HCT116 (cell line): ENCODE measurements around the gene IGFL3. TPM values are rescaled to one million over a fixed set of nuclear protein-coding genes. Genes with fewer than 3 reads are reported as not detected.

Source experiments
- ATAC-seq: fragments of 200-7000 bp; cut with Tn5 transposase; 2 replicates; pipeline ENCODE4 v1.9.1; 2020; ENCODE audit warnings: mild to moderate bottlenecking, moderate library complexity
- BruUV-seq: library from RNA; stranded (reverse); fragments of 400-500 nt; replicated peaks from 2 replicates; lab custom pipeline; 2021; lab: Mats Ljungman, UMichigan
- CTCF ChIA-PET: fragments of 300-600 bp; sonication (Branson Sonifier 250); formaldehyde crosslinking; loops from one replicate; lab custom pipeline; 2021; ENCODE audit warnings: antibody characterized with exemption; lab: Charles Lee
- POLR2A ChIA-PET: fragments of 300-600, 350-600 bp; sonication (Branson Sonifier 250); formaldehyde crosslinking; loops from one replicate; lab custom pipeline; 2021; ENCODE audit warnings: antibody characterized with exemption; lab: Charles Lee
- RAD21 ChIA-PET, 2 experiments: fragments of 300-600 bp; sonication (Branson Sonifier 250); formaldehyde crosslinking; loops; one replicate each; lab custom pipeline; 2023; ENCODE audit warnings: low total read pairs in 2 of 2; ENCODE audit not compliant: uncharacterized antibody in 2 of 2, unreplicated experiment in 2 of 2, low non-redundant PET in 1 of 2; lab: Charles Lee
- DNase-seq: peaks from one replicate; pipeline ENCODE4 v3.0.0-alpha.2; 2010; ENCODE audit warnings: low read depth, low spot score
- H2AFZ ChIP-seq: fragments of 200-600 bp; shearing (Covaris generic), sonication (generic); 2 replicates; pipeline ENCODE4 v1.6.1; 2017; ENCODE audit warnings: low read depth, mixed run types, mixed read lengths, antibody characterized with exemption, low read length; ENCODE audit not compliant: poor library complexity, severe bottlenecking
- H3K27ac ChIP-seq: 2 replicates; pipeline ENCODE4 v1.5.1; 2012; ENCODE audit warnings: low read depth, low read length
- H3K27me3 ChIP-seq: fragments of 200-600 bp; sonication (generic); 2 replicates; pipeline ENCODE4 v1.6.1; 2016; ENCODE audit warnings: mixed run types, low read length, mixed read lengths; ENCODE audit not compliant: insufficient read depth
- H3K36me3 ChIP-seq, 2 experiments: fragments of 200-500 bp in 1 of 2; fragments of 200-600 bp in 1 of 2; sonication (Bioruptor generic) in 1 of 2; sonication (generic) in 1 of 2; 2 replicates each; pipeline versions ENCODE4 v1.5.1 to v1.6.1; 2014 to 2016; ENCODE audit warnings: low read length in 2 of 2, inconsistent platforms in 1 of 2, mixed read lengths in 1 of 2, mixed run types in 1 of 2; ENCODE audit not compliant: insufficient read depth in 2 of 2, control insufficient read depth in 1 of 2
- H3K4me1 ChIP-seq, 2 experiments: fragments of 200-600 bp in 1 of 2; sonication (generic) in 1 of 2; 2 replicates each; pipeline versions ENCODE4 v1.5.1 to v1.6.1; 2012 to 2017; ENCODE audit warnings: low read length in 2 of 2, inconsistent platforms in 1 of 2, mild to moderate bottlenecking in 1 of 2, mixed read lengths in 1 of 2, mixed run types in 1 of 2, moderate library complexity in 1 of 2; ENCODE audit not compliant: insufficient read depth in 2 of 2, control insufficient read depth in 1 of 2
- H3K4me2 ChIP-seq: fragments of 200-600 bp; sonication (generic); 2 replicates; pipeline ENCODE4 v1.6.1; 2017; ENCODE audit warnings: mixed run types, low read length, mixed read lengths
- H3K4me3 ChIP-seq, 2 experiments: fragments of 200-600 bp in 1 of 2; sonication (generic) in 1 of 2; replicated peaks in 1 of 2; 2 replicates each; pipeline ENCODE4 v1.5.1; 2011 to 2016; ENCODE audit warnings: low read length in 2 of 2, control low read depth in 1 of 2, low read depth in 1 of 2, mild to moderate bottlenecking in 1 of 2, mixed read lengths in 1 of 2, mixed run types in 1 of 2
- H3K79me2 ChIP-seq: fragments of 200-600 bp; sonication (generic); 2 replicates; pipeline ENCODE4 v1.6.1; 2017; ENCODE audit warnings: mild to moderate bottlenecking, mixed run types, low read length, moderate library complexity, mixed read lengths; ENCODE audit not compliant: insufficient read depth
- H3K9ac ChIP-seq: fragments of 200-600 bp; sonication (generic); 2 replicates; pipeline ENCODE4 v1.6.1; 2016; ENCODE audit warnings: low read length, mixed read lengths
- H3K9me2 ChIP-seq: fragments of 200-600 bp; sonication (generic), shearing (Covaris generic); 2 replicates; pipeline ENCODE4 v1.6.1; 2017; ENCODE audit warnings: mixed run types, mild to moderate bottlenecking, moderate library complexity; ENCODE audit not compliant: insufficient read depth
- H3K9me3 ChIP-seq, 2 experiments: fragments of 200-500 bp in 1 of 2; fragments of 200-600 bp in 1 of 2; sonication (Bioruptor generic) in 1 of 2; sonication (generic) in 1 of 2; 2 replicates each; pipeline ENCODE4 v1.6.1; 2014 to 2017; ENCODE audit warnings: low read length in 2 of 2, mixed read lengths in 2 of 2, inconsistent platforms in 1 of 2, low read depth in 1 of 2, mild to moderate bottlenecking in 1 of 2, mixed run types in 1 of 2, moderate library complexity in 1 of 2; ENCODE audit not compliant: control insufficient read depth in 1 of 2, insufficient read depth in 1 of 2
- H4K20me1 ChIP-seq: fragments of 200-600 bp; sonication (generic), shearing (Covaris generic); 2 replicates; pipeline ENCODE4 v1.6.1; 2017; ENCODE audit warnings: mixed run types, mild to moderate bottlenecking, moderate library complexity; ENCODE audit not compliant: insufficient read depth
- CBX3 ChIP-seq: IDR thresholded peaks from 2 replicates; pipeline ENCODE4 v1.6.1; 2012; ENCODE audit warnings: low read depth
- EZH2 ChIP-seq: fragments of 200-600 bp; sonication (generic); IDR thresholded peaks from 2 replicates; pipeline ENCODE4 v1.6.1; 2017; ENCODE audit warnings: antibody characterized with exemption, mixed run types
- FOSL1 ChIP-seq: IDR thresholded peaks from 2 replicates; pipeline ENCODE4 v1.6.1; 2012; ENCODE audit warnings: low read depth
- POLR2A ChIP-seq: IDR thresholded peaks from 2 replicates; pipeline ENCODE4 v1.7.0; 2011; ENCODE audit warnings: borderline replicate concordance; ENCODE audit not compliant: insufficient read depth, insufficient read length; ENCODE audit errors: extremely low read depth
- RAD21 ChIP-seq: IDR thresholded peaks from 2 replicates; pipeline ENCODE4 v1.6.1; 2012; ENCODE audit warnings: low read depth, mild to moderate bottlenecking
- SP1 ChIP-seq: IDR thresholded peaks from 2 replicates; pipeline ENCODE4 v1.6.1; 2012; ENCODE audit warnings: low read depth
- SRF ChIP-seq: IDR thresholded peaks from 2 replicates; pipeline ENCODE4 v1.6.1; 2012; ENCODE audit warnings: low read depth
- YY1 ChIP-seq: IDR thresholded peaks from 2 replicates; pipeline ENCODE4 v1.6.1; 2011; ENCODE audit warnings: low read length, low read depth, moderate library complexity, mild to moderate bottlenecking; ENCODE audit not compliant: insufficient replicate concordance; ENCODE audit errors: extremely low read depth
- ZFX ChIP-seq: fragments of 450-650 bp; IDR thresholded peaks from 2 replicates; pipeline ENCODE4 v1.6.1; 2017
- ZNF274 ChIP-seq: fragments of 200-500 bp; sonication (Bioruptor generic); IDR thresholded peaks from 2 replicates; pipeline ENCODE4 v1.6.1; 2014; ENCODE audit warnings: mild to moderate bottlenecking, low read depth, low read length, inconsistent platforms
- intact Hi-C: fragments of 100-400 bp; cut with micrococcal nuclease; formaldehyde crosslinking; loops from 2 replicates; pipeline ENCODE4 v1.10.0; 2022
- total RNA-seq: library from RNA; stranded (reverse); gene quantifications from one replicate; pipeline ENCODE4 v1.2.1, GENCODE V29; 2021; ENCODE audit not compliant: unreplicated experiment
- TF ChIP-seq, protein P1 (sequence below): IDR thresholded peaks from 2 replicates; pipeline ENCODE4 v1.6.1; 2012
- TF ChIP-seq, protein P2 (sequence below): IDR thresholded peaks from 2 replicates; pipeline ENCODE4 v1.6.1; 2012
- TF ChIP-seq, protein P3 (sequence below): IDR thresholded peaks from 2 replicates; pipeline ENCODE4 v1.6.1; 2011; ENCODE audit warnings: mild to moderate bottlenecking, low read length, moderate library complexity; ENCODE audit not compliant: insufficient replicate concordance; ENCODE audit errors: extremely low read depth
- TF ChIP-seq, protein P4 (sequence below), 3 experiments: fragments of 200-600 bp in 1 of 3; sonication (generic) in 1 of 3; IDR thresholded peaks in 2 of 3; conservative IDR thresholded peaks in 1 of 3; 2 replicates each; pipeline ENCODE4 v1.5.1; 2012 to 2017; ENCODE audit warnings: low read depth in 2 of 3, low read length in 2 of 3, antibody characterized with exemption in 1 of 3, borderline replicate concordance in 1 of 3, control low read depth in 1 of 3, mild to moderate bottlenecking in 1 of 3, mixed read lengths in 1 of 3, mixed run types in 1 of 3, moderate library complexity in 1 of 3; ENCODE audit not compliant: insufficient read depth in 1 of 3

The IGFL3 gene
- total RNA-seq, 1 experiment from 2014 or later: not detected

DNA sequence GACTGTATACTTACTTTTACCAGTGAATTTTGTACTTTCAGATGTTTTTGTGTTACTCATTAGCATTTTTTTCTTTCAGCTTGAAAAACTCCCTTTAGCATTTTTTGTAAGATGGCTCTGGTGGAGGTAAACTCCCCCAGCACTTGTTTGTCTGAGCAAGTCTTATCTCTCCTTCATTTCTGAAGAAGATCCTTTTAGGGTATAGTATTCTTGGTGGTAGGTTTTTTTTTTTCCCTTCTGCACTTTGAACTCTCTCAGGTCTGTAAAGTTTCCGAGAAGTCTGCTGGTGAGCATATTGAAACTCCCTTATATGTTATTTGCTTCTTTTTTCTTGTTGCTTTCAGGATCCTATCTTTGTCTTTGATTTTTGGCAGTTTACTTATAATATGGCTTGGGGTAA lies 35.1 kb downstream of the IGFL3 start:
- H3K79me2 ChIP-seq: no peaks in the 10 kb centered on the region
- DNase-seq (no peak), ATAC-seq (no peak)
- no peak for TF ChIP-seq FOSL1
- TF ChIP-seq, protein P1, sequence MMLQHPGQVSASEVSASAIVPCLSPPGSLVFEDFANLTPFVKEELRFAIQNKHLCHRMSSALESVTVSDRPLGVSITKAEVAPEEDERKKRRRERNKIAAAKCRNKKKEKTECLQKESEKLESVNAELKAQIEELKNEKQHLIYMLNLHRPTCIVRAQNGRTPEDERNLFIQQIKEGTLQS: no peak
- TF ChIP-seq CBX3: no peak
- TF ChIP-seq SRF: no peak
- no peak for TF ChIP-seq RAD21
- TF ChIP-seq, protein P2, sequence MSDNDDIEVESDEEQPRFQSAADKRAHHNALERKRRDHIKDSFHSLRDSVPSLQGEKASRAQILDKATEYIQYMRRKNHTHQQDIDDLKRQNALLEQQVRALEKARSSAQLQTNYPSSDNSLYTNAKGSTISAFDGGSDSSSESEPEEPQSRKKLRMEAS: no peak
- no peak for TF ChIP-seq POLR2A
- TF ChIP-seq, protein P3, sequence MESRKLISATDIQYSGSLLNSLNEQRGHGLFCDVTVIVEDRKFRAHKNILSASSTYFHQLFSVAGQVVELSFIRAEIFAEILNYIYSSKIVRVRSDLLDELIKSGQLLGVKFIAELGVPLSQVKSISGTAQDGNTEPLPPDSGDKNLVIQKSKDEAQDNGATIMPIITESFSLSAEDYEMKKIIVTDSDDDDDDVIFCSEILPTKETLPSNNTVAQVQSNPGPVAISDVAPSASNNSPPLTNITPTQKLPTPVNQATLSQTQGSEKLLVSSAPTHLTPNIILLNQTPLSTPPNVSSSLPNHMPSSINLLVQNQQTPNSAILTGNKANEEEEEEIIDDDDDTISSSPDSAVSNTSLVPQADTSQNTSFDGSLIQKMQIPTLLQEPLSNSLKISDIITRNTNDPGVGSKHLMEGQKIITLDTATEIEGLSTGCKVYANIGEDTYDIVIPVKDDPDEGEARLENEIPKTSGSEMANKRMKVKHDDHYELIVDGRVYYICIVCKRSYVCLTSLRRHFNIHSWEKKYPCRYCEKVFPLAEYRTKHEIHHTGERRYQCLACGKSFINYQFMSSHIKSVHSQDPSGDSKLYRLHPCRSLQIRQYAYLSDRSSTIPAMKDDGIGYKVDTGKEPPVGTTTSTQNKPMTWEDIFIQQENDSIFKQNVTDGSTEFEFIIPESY: no peak
- TF ChIP-seq, protein P4, sequence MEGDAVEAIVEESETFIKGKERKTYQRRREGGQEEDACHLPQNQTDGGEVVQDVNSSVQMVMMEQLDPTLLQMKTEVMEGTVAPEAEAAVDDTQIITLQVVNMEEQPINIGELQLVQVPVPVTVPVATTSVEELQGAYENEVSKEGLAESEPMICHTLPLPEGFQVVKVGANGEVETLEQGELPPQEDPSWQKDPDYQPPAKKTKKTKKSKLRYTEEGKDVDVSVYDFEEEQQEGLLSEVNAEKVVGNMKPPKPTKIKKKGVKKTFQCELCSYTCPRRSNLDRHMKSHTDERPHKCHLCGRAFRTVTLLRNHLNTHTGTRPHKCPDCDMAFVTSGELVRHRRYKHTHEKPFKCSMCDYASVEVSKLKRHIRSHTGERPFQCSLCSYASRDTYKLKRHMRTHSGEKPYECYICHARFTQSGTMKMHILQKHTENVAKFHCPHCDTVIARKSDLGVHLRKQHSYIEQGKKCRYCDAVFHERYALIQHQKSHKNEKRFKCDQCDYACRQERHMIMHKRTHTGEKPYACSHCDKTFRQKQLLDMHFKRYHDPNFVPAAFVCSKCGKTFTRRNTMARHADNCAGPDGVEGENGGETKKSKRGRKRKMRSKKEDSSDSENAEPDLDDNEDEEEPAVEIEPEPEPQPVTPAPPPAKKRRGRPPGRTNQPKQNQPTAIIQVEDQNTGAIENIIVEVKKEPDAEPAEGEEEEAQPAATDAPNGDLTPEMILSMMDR (IDR thresholded peaks at IDR 0.05 in 2 of 3, conservative IDR thresholded peaks at IDR 0.05 in 1 of 3; ENCODE audit: borderline replicate concordance in 1 of 3, insufficient read depth in 1 of 3, low read depth in 2 of 3, low read length in 2 of 3): no peak
- no peak for TF ChIP-seq ZFX
- no peak for TF ChIP-seq YY1
- no peak for TF ChIP-seq SP1
- no peak for TF ChIP-seq EZH2
- TF ChIP-seq ZNF274: no peak
- no TSS peak for BruUV-seq
- no peaks in the 10 kb centered on the region for H3K9me3 ChIP-seq
- RAD21 ChIA-PET: no interaction called here
- H3K9me2 ChIP-seq: no peaks in the 10 kb centered on the region; the same call in 1 of the 2 replicates
- H3K27ac ChIP-seq: no peak overlapping the region
- no peaks in the 10 kb centered on the region for H3K36me3 ChIP-seq
- CTCF ChIA-PET: interaction anchor here (1.1 to 1.2 kb wide), 2 partner anchors 11 to 100 kb away, joined by 3 to 7 read pairs; no protein-coding TSS in a partner anchor
- H3K4me3 ChIP-seq: no peak overlapping the region
- POLR2A ChIA-PET: no interaction called here
- intact Hi-C loops: loop anchor here (10.0 kb wide), 2 partner anchors 395 to 425 kb away; no protein-coding TSS in a partner anchor
- no peak overlapping the region for H3K4me2 ChIP-seq
- H3K27me3 ChIP-seq: no peaks in the 10 kb centered on the region
- no peaks in the 10 kb centered on the region for H3K4me1 ChIP-seq
- no peak overlapping the region for H3K9ac ChIP-seq
- no peaks in the 10 kb centered on the region for H4K20me1 ChIP-seq
- no peak overlapping the region for H2AFZ ChIP-seq
